GOT3 (cell line): ENCODE data around the gene ARHGEF28.

ENCODE experiments used
- DNase-seq: peaks from one replicate; lab custom pipeline; 2025; ENCODE audit warnings: mixed read lengths; lab: John Stamatoyannopoulos, UW

ARHGEF28 gene

GRCh38 chr5:73962801-73963425, 336.9 kb downstream of the ARHGEF28 start:
- DNase-seq, result no peak

- DNase-seq, result no peak
Measured at GRCh38 chr5:73964352-73964865, 338.4 kb downstream of the ARHGEF28 start.

GRCh38 chr5:73966451-73966850, 340.5 kb downstream of the ARHGEF28 start:
- DNase-seq, result no peak

- no peak for DNase-seq
Measured at GRCh38 chr5:73967347-73967746, 341.4 kb downstream of the ARHGEF28 start.

GRCh38 chr5:73968246-73968645, 342.2 kb downstream of the ARHGEF28 start:
- no peak for DNase-seq

GRCh38 chr5:73968729-73969128, 342.7 kb downstream of the ARHGEF28 start:
- DNase-seq, result no peak

- no peak for DNase-seq
Measured at GRCh38 chr5:73969195-73970036, 343.4 kb downstream of the ARHGEF28 start.

GRCh38 chr5:73971326-73971725, 345.3 kb downstream of the ARHGEF28 start:
- DNase-seq, result no peak

GRCh38 chr5:73973135-73973534, 347.1 kb downstream of the ARHGEF28 start:
- DNase-seq, result no peak

GRCh38 chr5:73974871-73975360, 348.9 kb downstream of the ARHGEF28 start:
- no peak for DNase-seq

- no peak for DNase-seq
Measured at GRCh38 chr5:73975845-73976244, 349.8 kb downstream of the ARHGEF28 start.

GRCh38 chr5:73977146-73977545, 351.1 kb downstream of the ARHGEF28 start:
- DNase-seq, result no peak

- DNase-seq, result no peak
Measured at GRCh38 chr5:73979321-73979720, 353.3 kb downstream of the ARHGEF28 start.

GRCh38 chr5:73981704-73982103, 355.7 kb downstream of the ARHGEF28 start:
- DNase-seq, result no peak

- no peak for DNase-seq
Measured at GRCh38 chr5:73983644-73984043, 357.6 kb downstream of the ARHGEF28 start.

GRCh38 chr5:73985145-73985544, 359.1 kb downstream of the ARHGEF28 start:
- DNase-seq, result no peak

- no peak for DNase-seq
Measured at GRCh38 chr5:73986729-73987128, 360.7 kb downstream of the ARHGEF28 start.

GRCh38 chr5:73987915-73988314, 361.9 kb downstream of the ARHGEF28 start:
- no peak for DNase-seq

GRCh38 chr5:73989956-73990355, 364.0 kb downstream of the ARHGEF28 start:
- no peak for DNase-seq
